AG09309 (cell line): ENCODE data around the gene MYO1E.
A peak's percentile ranks its signal among the peaks of the same experiment; 100 is the strongest.

Source experiments
- DNase-seq: peaks from one replicate; pipeline ENCODE4 v3.0.0-alpha.2; 2010; ENCODE audit warnings: low read depth
- H3K4me3 ChIP-seq: 2 replicates; pipeline ENCODE4 v1.5.1; 2011; ENCODE audit warnings: mild to moderate bottlenecking, low read depth, low read length, moderate library complexity; ENCODE audit not compliant: control insufficient read depth
- TF ChIP-seq, protein P1 (sequence below): IDR thresholded peaks from 2 replicates; pipeline ENCODE4 v1.5.1; 2011; ENCODE audit warnings: mild to moderate bottlenecking, low read depth, low read length, inconsistent platforms; ENCODE audit not compliant: insufficient read depth, control insufficient read depth; ENCODE audit errors: missing control alignments

Gene MYO1E

GRCh38 chr15:59372352-59373211 is at the start of gene MYO1E:
Gene MYO1E (minus strand): TSS chr15:59372871. CDS start chr15:59372500, 371 bp downstream.
- TF ChIP-seq, protein P1, sequence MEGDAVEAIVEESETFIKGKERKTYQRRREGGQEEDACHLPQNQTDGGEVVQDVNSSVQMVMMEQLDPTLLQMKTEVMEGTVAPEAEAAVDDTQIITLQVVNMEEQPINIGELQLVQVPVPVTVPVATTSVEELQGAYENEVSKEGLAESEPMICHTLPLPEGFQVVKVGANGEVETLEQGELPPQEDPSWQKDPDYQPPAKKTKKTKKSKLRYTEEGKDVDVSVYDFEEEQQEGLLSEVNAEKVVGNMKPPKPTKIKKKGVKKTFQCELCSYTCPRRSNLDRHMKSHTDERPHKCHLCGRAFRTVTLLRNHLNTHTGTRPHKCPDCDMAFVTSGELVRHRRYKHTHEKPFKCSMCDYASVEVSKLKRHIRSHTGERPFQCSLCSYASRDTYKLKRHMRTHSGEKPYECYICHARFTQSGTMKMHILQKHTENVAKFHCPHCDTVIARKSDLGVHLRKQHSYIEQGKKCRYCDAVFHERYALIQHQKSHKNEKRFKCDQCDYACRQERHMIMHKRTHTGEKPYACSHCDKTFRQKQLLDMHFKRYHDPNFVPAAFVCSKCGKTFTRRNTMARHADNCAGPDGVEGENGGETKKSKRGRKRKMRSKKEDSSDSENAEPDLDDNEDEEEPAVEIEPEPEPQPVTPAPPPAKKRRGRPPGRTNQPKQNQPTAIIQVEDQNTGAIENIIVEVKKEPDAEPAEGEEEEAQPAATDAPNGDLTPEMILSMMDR: no peak
- H3K4me3 ChIP-seq: peak within 1 kb of the TSS; percentile 78
- peak; percentile 91 for DNase-seq

GRCh38 chr15:59420986-59421618 is 48.4 kb upstream of the MYO1E start:
- DNase-seq: no peak
- TF ChIP-seq, protein P1: no peak
- no peak overlapping the region for H3K4me3 ChIP-seq

GRCh38 chr15:59420108-59420507 is 47.4 kb upstream of the MYO1E start:
- no peak for DNase-seq
- H3K4me3 ChIP-seq: no peak overlapping the region
- TF ChIP-seq, protein P1: no peak

GRCh38 chr15:59419170-59419569 is 46.5 kb upstream of the MYO1E start:
- TF ChIP-seq, protein P1: no peak
- no peak for DNase-seq

GRCh38 chr15:59416816-59417215 is 44.1 kb upstream of the MYO1E start:
- DNase-seq: no peak
- H3K4me3 ChIP-seq: no peak overlapping the region
- TF ChIP-seq, protein P1: no peak

More at GRCh38 chr15:59419170-59419569, 46.5 kb upstream of the MYO1E start:
- no peak overlapping the region for H3K4me3 ChIP-seq

DNA sequence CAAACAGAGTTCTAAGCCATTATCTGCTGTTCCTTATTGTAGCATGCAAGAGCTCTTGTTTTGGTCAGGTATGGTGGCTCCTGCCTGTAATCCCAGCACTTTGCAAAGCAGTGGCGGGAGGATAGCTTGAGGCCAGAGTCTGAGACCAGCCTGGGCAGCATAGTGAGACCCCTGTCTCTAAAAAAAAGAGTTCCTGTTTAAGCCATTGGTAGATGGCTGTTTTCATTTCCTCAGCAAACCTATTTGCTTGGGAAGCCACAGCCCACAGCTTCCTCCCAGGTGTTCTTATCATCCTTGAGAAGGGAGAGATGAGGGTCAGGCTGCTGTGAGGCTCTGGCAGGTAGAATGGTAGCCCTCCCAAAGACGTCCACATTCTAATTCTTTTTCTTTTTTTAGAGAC is 40.9 kb upstream of the MYO1E start:
- DNase-seq: no peak
- no peak overlapping the region for H3K4me3 ChIP-seq
- TF ChIP-seq, protein P1: no peak
